Measurements from ENCODE around the gene RAD51B. TPM values are rescaled to one million over a fixed set of nuclear protein-coding genes. Genes with fewer than 3 reads are reported as not detected.

Gene RAD51B
- total RNA-seq, 1 experiment from 2014 or later, result 14.2 TPM

DNA sequence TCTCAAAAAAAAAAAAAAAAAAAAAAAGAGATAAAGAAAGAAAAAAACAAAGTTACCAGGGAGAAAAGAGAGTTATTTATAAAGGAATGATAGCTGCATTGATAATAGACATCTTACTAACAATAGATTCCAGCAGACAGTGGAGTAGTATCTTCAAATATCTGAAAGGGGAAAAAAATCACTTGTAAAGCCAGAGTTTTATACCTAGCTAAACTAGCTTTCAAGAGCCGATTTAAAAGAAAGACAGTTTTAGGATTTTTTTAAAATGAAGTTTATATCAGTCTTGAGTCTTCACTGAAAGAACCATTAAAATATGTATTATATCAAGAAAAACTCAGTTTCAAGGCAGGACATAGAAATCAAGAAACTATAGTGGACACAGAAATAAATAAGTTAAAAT is 710.9 kb downstream of the RAD51B start (continued):
- TF ChIP-seq, protein P1, sequence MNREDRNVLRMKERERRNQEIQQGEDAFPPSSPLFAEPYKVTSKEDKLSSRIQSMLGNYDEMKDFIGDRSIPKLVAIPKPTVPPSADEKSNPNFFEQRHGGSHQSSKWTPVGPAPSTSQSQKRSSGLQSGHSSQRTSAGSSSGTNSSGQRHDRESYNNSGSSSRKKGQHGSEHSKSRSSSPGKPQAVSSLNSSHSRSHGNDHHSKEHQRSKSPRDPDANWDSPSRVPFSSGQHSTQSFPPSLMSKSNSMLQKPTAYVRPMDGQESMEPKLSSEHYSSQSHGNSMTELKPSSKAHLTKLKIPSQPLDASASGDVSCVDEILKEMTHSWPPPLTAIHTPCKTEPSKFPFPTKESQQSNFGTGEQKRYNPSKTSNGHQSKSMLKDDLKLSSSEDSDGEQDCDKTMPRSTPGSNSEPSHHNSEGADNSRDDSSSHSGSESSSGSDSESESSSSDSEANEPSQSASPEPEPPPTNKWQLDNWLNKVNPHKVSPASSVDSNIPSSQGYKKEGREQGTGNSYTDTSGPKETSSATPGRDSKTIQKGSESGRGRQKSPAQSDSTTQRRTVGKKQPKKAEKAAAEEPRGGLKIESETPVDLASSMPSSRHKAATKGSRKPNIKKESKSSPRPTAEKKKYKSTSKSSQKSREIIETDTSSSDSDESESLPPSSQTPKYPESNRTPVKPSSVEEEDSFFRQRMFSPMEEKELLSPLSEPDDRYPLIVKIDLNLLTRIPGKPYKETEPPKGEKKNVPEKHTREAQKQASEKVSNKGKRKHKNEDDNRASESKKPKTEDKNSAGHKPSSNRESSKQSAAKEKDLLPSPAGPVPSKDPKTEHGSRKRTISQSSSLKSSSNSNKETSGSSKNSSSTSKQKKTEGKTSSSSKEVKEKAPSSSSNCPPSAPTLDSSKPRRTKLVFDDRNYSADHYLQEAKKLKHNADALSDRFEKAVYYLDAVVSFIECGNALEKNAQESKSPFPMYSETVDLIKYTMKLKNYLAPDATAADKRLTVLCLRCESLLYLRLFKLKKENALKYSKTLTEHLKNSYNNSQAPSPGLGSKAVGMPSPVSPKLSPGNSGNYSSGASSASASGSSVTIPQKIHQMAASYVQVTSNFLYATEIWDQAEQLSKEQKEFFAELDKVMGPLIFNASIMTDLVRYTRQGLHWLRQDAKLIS (CRISPR knock-in tag; IDR thresholded peaks at IDR 0.05; ENCODE audit: borderline replicate concordance), result no peak
- TF ChIP-seq, protein P2, sequence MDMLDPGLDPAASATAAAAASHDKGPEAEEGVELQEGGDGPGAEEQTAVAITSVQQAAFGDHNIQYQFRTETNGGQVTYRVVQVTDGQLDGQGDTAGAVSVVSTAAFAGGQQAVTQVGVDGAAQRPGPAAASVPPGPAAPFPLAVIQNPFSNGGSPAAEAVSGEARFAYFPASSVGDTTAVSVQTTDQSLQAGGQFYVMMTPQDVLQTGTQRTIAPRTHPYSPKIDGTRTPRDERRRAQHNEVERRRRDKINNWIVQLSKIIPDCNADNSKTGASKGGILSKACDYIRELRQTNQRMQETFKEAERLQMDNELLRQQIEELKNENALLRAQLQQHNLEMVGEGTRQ (CRISPR knock-in tag; IDR thresholded peaks at IDR 0.05), result no peak

DNA sequence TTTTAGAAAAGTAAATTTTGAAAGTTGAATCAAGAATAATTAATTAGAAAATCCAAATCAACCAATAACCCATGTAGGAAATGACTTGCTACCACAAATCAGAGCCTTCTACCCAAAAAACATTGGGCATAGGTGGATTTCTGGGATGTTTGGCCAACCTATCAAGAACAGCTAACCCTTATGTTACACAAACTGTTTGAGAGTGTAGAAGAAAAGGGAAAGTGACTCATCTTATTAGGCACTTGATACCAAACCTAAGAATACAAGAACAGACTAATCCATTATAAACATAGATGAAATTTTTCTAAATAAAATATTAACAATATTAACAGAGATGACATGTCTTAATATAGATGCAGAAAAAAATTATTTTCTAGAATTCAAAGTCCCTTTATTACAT is 712.9 kb downstream of the RAD51B start:
- POLR2A ChIA-PET, result no interaction called here
- TF ChIP-seq, protein P3, sequence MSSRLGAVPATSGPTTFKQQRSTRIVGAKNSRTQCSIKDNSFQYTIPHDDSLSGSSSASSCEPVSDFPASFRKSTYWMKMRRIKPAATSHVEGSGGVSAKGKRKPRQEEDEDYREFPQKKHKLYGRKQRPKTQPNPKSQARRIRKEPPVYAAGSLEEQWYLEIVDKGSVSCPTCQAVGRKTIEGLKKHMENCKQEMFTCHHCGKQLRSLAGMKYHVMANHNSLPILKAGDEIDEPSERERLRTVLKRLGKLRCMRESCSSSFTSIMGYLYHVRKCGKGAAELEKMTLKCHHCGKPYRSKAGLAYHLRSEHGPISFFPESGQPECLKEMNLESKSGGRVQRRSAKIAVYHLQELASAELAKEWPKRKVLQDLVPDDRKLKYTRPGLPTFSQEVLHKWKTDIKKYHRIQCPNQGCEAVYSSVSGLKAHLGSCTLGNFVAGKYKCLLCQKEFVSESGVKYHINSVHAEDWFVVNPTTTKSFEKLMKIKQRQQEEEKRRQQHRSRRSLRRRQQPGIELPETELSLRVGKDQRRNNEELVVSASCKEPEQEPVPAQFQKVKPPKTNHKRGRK (CRISPR knock-in tag; IDR thresholded peaks at IDR 0.05; ENCODE audit: borderline replicate concordance), result no peak
- TF ChIP-seq RELA (CRISPR knock-in tag; IDR thresholded peaks at IDR 0.05; ENCODE audit: borderline replicate concordance) (no peak), TEAD1 (CRISPR knock-in tag; IDR thresholded peaks at IDR 0.05) (no peak), ATF1 (CRISPR knock-in tag; IDR thresholded peaks at IDR 0.05) (no peak), CBFB (CRISPR knock-in tag; IDR thresholded peaks at IDR 0.05; ENCODE audit: low read depth) (no peak), FOXJ3 (CRISPR knock-in tag; IDR thresholded peaks at IDR 0.05; ENCODE audit: borderline replicate concordance) (no peak), FOXK1 (CRISPR knock-in tag; IDR thresholded peaks at IDR 0.05) (no peak), OVOL2 (CRISPR knock-in tag; IDR thresholded peaks at IDR 0.05; ENCODE audit: borderline replicate concordance) (no peak)
- TF ChIP-seq, protein P4, sequence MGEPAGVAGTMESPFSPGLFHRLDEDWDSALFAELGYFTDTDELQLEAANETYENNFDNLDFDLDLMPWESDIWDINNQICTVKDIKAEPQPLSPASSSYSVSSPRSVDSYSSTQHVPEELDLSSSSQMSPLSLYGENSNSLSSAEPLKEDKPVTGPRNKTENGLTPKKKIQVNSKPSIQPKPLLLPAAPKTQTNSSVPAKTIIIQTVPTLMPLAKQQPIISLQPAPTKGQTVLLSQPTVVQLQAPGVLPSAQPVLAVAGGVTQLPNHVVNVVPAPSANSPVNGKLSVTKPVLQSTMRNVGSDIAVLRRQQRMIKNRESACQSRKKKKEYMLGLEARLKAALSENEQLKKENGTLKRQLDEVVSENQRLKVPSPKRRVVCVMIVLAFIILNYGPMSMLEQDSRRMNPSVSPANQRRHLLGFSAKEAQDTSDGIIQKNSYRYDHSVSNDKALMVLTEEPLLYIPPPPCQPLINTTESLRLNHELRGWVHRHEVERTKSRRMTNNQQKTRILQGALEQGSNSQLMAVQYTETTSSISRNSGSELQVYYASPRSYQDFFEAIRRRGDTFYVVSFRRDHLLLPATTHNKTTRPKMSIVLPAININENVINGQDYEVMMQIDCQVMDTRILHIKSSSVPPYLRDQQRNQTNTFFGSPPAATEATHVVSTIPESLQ (CRISPR knock-in tag; IDR thresholded peaks at IDR 0.05), result no peak
- TF ChIP-seq, protein P5, sequence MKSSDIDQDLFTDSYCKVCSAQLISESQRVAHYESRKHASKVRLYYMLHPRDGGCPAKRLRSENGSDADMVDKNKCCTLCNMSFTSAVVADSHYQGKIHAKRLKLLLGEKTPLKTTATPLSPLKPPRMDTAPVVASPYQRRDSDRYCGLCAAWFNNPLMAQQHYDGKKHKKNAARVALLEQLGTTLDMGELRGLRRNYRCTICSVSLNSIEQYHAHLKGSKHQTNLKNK (CRISPR knock-in tag; IDR thresholded peaks at IDR 0.05), result no peak
- TF ChIP-seq, protein P6, sequence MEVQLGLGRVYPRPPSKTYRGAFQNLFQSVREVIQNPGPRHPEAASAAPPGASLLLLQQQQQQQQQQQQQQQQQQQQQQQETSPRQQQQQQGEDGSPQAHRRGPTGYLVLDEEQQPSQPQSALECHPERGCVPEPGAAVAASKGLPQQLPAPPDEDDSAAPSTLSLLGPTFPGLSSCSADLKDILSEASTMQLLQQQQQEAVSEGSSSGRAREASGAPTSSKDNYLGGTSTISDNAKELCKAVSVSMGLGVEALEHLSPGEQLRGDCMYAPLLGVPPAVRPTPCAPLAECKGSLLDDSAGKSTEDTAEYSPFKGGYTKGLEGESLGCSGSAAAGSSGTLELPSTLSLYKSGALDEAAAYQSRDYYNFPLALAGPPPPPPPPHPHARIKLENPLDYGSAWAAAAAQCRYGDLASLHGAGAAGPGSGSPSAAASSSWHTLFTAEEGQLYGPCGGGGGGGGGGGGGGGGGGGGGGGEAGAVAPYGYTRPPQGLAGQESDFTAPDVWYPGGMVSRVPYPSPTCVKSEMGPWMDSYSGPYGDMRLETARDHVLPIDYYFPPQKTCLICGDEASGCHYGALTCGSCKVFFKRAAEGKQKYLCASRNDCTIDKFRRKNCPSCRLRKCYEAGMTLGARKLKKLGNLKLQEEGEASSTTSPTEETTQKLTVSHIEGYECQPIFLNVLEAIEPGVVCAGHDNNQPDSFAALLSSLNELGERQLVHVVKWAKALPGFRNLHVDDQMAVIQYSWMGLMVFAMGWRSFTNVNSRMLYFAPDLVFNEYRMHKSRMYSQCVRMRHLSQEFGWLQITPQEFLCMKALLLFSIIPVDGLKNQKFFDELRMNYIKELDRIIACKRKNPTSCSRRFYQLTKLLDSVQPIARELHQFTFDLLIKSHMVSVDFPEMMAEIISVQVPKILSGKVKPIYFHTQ (CRISPR knock-in tag; IDR thresholded peaks at IDR 0.05), result no peak
- TF ChIP-seq, protein P7, sequence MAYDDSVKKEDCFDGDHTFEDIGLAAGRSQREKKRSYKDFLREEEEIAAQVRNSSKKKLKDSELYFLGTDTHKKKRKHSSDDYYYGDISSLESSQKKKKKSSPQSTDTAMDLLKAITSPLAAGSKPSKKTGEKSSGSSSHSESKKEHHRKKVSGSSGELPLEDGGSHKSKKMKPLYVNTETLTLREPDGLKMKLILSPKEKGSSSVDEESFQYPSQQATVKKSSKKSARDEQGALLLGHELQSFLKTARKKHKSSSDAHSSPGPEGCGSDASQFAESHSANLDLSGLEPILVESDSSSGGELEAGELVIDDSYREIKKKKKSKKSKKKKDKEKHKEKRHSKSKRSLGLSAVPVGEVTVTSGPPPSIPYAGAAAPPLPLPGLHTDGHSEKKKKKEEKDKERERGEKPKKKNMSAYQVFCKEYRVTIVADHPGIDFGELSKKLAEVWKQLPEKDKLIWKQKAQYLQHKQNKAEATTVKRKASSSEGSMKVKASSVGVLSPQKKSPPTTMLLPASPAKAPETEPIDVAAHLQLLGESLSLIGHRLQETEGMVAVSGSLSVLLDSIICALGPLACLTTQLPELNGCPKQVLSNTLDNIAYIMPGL (CRISPR knock-in tag; IDR thresholded peaks at IDR 0.05), result no peak
- TF ChIP-seq, protein P8, sequence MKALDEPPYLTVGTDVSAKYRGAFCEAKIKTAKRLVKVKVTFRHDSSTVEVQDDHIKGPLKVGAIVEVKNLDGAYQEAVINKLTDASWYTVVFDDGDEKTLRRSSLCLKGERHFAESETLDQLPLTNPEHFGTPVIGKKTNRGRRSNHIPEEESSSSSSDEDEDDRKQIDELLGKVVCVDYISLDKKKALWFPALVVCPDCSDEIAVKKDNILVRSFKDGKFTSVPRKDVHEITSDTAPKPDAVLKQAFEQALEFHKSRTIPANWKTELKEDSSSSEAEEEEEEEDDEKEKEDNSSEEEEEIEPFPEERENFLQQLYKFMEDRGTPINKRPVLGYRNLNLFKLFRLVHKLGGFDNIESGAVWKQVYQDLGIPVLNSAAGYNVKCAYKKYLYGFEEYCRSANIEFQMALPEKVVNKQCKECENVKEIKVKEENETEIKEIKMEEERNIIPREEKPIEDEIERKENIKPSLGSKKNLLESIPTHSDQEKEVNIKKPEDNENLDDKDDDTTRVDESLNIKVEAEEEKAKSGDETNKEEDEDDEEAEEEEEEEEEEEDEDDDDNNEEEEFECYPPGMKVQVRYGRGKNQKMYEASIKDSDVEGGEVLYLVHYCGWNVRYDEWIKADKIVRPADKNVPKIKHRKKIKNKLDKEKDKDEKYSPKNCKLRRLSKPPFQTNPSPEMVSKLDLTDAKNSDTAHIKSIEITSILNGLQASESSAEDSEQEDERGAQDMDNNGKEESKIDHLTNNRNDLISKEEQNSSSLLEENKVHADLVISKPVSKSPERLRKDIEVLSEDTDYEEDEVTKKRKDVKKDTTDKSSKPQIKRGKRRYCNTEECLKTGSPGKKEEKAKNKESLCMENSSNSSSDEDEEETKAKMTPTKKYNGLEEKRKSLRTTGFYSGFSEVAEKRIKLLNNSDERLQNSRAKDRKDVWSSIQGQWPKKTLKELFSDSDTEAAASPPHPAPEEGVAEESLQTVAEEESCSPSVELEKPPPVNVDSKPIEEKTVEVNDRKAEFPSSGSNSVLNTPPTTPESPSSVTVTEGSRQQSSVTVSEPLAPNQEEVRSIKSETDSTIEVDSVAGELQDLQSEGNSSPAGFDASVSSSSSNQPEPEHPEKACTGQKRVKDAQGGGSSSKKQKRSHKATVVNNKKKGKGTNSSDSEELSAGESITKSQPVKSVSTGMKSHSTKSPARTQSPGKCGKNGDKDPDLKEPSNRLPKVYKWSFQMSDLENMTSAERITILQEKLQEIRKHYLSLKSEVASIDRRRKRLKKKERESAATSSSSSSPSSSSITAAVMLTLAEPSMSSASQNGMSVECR (CRISPR knock-in tag; IDR thresholded peaks at IDR 0.05; ENCODE audit: borderline replicate concordance), result no peak
- TF ChIP-seq, protein P9, sequence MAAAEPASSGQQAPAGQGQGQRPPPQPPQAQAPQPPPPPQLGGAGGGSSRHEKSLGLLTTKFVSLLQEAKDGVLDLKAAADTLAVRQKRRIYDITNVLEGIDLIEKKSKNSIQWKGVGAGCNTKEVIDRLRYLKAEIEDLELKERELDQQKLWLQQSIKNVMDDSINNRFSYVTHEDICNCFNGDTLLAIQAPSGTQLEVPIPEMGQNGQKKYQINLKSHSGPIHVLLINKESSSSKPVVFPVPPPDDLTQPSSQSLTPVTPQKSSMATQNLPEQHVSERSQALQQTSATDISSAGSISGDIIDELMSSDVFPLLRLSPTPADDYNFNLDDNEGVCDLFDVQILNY (CRISPR knock-in tag; IDR thresholded peaks at IDR 0.05), result no peak

More for the DNA sequence above, 712.9 kb downstream of the RAD51B start:
- Mint-ChIP-seq H3K4me3 (no peak overlapping the region), H3K27ac (no peak overlapping the region), H3K27me3 (ENCODE audit: low read depth) (no peaks in the 10 kb centered on the region), H3K4me1 (peaks cover under 1% of the 10 kb centered on the region; the same call in 1 of the 2 replicates), H3K36me3 (peaks cover 22% of the 10 kb centered on the region), H3K9me3 (peaks cover 28% of the 10 kb centered on the region)
- CTCF ChIA-PET, result no interaction called here
- no peak for ATAC-seq
- DNase-seq (ENCODE audit: low spot score), result no peak
